Neural progenitor cell (in vitro differentiated cells): ENCODE results near the gene HYAL2.

Experiments
- CTCF ChIP-seq: fragments of 200-600 bp; sonication (generic); IDR thresholded peaks from 2 replicates; pipeline ENCODE4 v1.5.1; 2017; ENCODE audit warnings: antibody characterized with exemption, mild to moderate bottlenecking
- EZH2 ChIP-seq: fragments of 200-600 bp; sonication (generic); IDR thresholded peaks from 2 replicates; pipeline ENCODE4 v1.6.1; 2017; ENCODE audit warnings: antibody characterized with exemption, mild to moderate bottlenecking, moderate library complexity

GRCh38 chr3:50293079-50293801 lies 29.3 kb downstream of the HYAL2 start:
- TF ChIP-seq CTCF (no peak), EZH2 (no peak)
